ENCODE measurements around the gene RANBP10. TPM values are rescaled to one million over a fixed set of nuclear protein-coding genes. Genes with fewer than 3 reads are reported as not detected.

RANBP10 gene
- total and polyA plus RNA-seq, 2 experiments from 2014 or later = 9.0 to 13.6 TPM

- TF ChIP-seq EZH2phosphoT487 (IDR thresholded peaks at IDR 0.05; ENCODE audit: unreplicated experiment) = no peak
- no peak for TF ChIP-seq ZNF114 (CRISPR knock-in tag; IDR thresholded peaks at IDR 0.05)
- no peak for TF ChIP-seq NANOG (IDR thresholded peaks at IDR 0.05; ENCODE audit: borderline replicate concordance)
- TF ChIP-seq STAT1 (IDR thresholded peaks at IDR 0.05; ENCODE audit: unreplicated experiment) = no peak
- no peak for TF ChIP-seq ZNF462 (CRISPR knock-in tag; IDR thresholded peaks at IDR 0.05)
- no peak for TF ChIP-seq CTCF (conservative IDR thresholded peaks at IDR 0.05; ENCODE audit: low read depth in 2 of 2)
- TF ChIP-seq, protein P1, sequence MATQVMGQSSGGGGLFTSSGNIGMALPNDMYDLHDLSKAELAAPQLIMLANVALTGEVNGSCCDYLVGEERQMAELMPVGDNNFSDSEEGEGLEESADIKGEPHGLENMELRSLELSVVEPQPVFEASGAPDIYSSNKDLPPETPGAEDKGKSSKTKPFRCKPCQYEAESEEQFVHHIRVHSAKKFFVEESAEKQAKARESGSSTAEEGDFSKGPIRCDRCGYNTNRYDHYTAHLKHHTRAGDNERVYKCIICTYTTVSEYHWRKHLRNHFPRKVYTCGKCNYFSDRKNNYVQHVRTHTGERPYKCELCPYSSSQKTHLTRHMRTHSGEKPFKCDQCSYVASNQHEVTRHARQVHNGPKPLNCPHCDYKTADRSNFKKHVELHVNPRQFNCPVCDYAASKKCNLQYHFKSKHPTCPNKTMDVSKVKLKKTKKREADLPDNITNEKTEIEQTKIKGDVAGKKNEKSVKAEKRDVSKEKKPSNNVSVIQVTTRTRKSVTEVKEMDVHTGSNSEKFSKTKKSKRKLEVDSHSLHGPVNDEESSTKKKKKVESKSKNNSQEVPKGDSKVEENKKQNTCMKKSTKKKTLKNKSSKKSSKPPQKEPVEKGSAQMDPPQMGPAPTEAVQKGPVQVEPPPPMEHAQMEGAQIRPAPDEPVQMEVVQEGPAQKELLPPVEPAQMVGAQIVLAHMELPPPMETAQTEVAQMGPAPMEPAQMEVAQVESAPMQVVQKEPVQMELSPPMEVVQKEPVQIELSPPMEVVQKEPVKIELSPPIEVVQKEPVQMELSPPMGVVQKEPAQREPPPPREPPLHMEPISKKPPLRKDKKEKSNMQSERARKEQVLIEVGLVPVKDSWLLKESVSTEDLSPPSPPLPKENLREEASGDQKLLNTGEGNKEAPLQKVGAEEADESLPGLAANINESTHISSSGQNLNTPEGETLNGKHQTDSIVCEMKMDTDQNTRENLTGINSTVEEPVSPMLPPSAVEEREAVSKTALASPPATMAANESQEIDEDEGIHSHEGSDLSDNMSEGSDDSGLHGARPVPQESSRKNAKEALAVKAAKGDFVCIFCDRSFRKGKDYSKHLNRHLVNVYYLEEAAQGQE (IDR thresholded peaks at IDR 0.05; ENCODE audit: unreplicated experiment) = no peak
- TF ChIP-seq EZH2 (IDR thresholded peaks at IDR 0.05; ENCODE audit: low read depth, unreplicated experiment) = no peak
- no peak for TF ChIP-seq JUNB (IDR thresholded peaks at IDR 0.05; ENCODE audit: unreplicated experiment)
- no peak for TF ChIP-seq ETS1 (IDR thresholded peaks at IDR 0.05)
- no peak for TF ChIP-seq CREB1 (CRISPR knock-in tag; IDR thresholded peaks at IDR 0.05; ENCODE audit: low read depth)
- H3K9me3 Mint-ChIP-seq = no peaks in the 10 kb centered on the region
Observed at GRCh38 chr16:67697422-67698185, 108.8 kb downstream of the RANBP10 start.

More at GRCh38 chr16:67697422-67698185, 108.8 kb downstream of the RANBP10 start:
- H3K9me2 ChIP-seq (ENCODE audit: insufficient read depth) = no peaks in the 10 kb centered on the region
- no peaks in the 10 kb centered on the region for H3K36me3 ChIP-seq (ENCODE audit: insufficient read depth)
- no peaks in the 10 kb centered on the region for H3K4me1 ChIP-seq (ENCODE audit: insufficient read depth)
- peaks cover 10% of the 10 kb centered on the region for H4K20me1 ChIP-seq (replicated peaks; ENCODE audit: insufficient read depth)
- H2AFZ ChIP-seq = no peak overlapping the region
- peaks cover 6% of the 10 kb centered on the region; the same call in 2 of the 3 replicates for H3K36me3 Mint-ChIP-seq (ENCODE audit: low read depth)
- H3K27ac Mint-ChIP-seq = no peak overlapping the region
- H3K4me3 ChIP-seq = no peak overlapping the region
- DNase-seq (ENCODE audit: low spot score) (no peak), ATAC-seq (no peak)
- no peaks in the 10 kb centered on the region for H3K27me3 Mint-ChIP-seq (ENCODE audit: insufficient read depth, low read depth, poor library complexity)
- H3K4me3 Mint-ChIP-seq = no peak overlapping the region
- H3K4me1 Mint-ChIP-seq = 0 out of 3 replicates have a peak, but pooled peaks cover 2% of the 10 kb centered on the region
- no peak overlapping the region for H3K4me2 ChIP-seq
- no peaks in the 10 kb centered on the region for H3F3A ChIP-seq (replicated peaks; ENCODE audit: low read depth)
- peaks cover 38% of the 10 kb centered on the region for H3K79me2 ChIP-seq (replicated peaks; ENCODE audit: insufficient read depth)
- no peak overlapping the region for H3K27ac ChIP-seq (ENCODE audit: low read depth)
- H3K27me3 ChIP-seq (ENCODE audit: insufficient read depth) = no peaks in the 10 kb centered on the region
